ENCODE results near the gene CZIB.
"Not testable (repeated sequence)": the region's sequence is repeated elsewhere in the genome, so short reads cannot be mapped to it uniquely, and the experiment has no call there.

CZIB gene

GRCh38 chr1:53186533-53186932 is 33.9 kb downstream of the CZIB start:
- TF ChIP-seq, protein P1, sequence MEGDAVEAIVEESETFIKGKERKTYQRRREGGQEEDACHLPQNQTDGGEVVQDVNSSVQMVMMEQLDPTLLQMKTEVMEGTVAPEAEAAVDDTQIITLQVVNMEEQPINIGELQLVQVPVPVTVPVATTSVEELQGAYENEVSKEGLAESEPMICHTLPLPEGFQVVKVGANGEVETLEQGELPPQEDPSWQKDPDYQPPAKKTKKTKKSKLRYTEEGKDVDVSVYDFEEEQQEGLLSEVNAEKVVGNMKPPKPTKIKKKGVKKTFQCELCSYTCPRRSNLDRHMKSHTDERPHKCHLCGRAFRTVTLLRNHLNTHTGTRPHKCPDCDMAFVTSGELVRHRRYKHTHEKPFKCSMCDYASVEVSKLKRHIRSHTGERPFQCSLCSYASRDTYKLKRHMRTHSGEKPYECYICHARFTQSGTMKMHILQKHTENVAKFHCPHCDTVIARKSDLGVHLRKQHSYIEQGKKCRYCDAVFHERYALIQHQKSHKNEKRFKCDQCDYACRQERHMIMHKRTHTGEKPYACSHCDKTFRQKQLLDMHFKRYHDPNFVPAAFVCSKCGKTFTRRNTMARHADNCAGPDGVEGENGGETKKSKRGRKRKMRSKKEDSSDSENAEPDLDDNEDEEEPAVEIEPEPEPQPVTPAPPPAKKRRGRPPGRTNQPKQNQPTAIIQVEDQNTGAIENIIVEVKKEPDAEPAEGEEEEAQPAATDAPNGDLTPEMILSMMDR (IDR thresholded peaks at IDR 0.05; ENCODE audit: borderline replicate concordance, extremely low read depth, low read length, poor library complexity, severe bottlenecking): no peak
- no peak for TF ChIP-seq EZH2 (IDR thresholded peaks at IDR 0.05; ENCODE audit: borderline replicate concordance, low read depth, low read length, severe bottlenecking)
- H3K79me2 ChIP-seq (ENCODE audit: insufficient read depth, low read length): no peaks in the 10 kb centered on the region
- H3K4me3 ChIP-seq (ENCODE audit: low read depth in 1 of 2, low read length in 2 of 2): no peak overlapping the region
- no peaks in the 10 kb centered on the region for H3K4me1 ChIP-seq (ENCODE audit: insufficient read depth, low read length)
- no peak for DNase-seq
- ATAC-seq (ENCODE audit: insufficient read depth, low read depth): no peak
- no peak overlapping the region for H3K4me2 ChIP-seq (ENCODE audit: insufficient read depth, low read length)
- no peak overlapping the region for H3K9ac ChIP-seq (ENCODE audit: low read depth, low read length)
- H2AFZ ChIP-seq (ENCODE audit: low read depth, low read length): no peak overlapping the region
- H3K9me3 ChIP-seq (ENCODE audit: insufficient read depth, low read length, severe bottlenecking): no peaks in the 10 kb centered on the region
- H3K27me3 ChIP-seq (ENCODE audit: insufficient read depth, low read length, poor library complexity): peaks cover 6% of the 10 kb centered on the region
- H3K36me3 ChIP-seq (ENCODE audit: insufficient read depth, low read length): no peaks in the 10 kb centered on the region
- no peak overlapping the region for H3K27ac ChIP-seq (ENCODE audit: low read length)
- H4K20me1 ChIP-seq (ENCODE audit: insufficient read depth, low read length): no peaks in the 10 kb centered on the region

DNA sequence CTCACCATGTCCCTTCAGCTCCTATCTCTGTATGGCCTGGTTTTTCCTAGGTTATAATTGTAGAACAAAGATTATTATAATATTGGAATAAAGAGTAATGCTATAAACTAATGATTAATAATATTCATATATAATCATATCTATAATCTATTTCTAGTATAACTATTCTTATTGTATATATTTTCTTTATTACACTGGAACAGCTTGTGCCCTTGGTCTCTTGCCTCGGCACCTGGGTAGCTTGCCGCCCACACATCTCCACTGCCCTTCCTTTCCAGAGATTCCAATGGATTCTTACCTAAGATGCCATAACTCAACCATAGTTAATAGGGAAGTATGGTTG is 34.5 kb downstream of the CZIB start:
- DNase-seq; H3K9ac ChIP-seq (ENCODE audit: low read depth, low read length); H3K4me3 ChIP-seq (ENCODE audit: low read depth in 1 of 2, low read length in 2 of 2); H3K36me3 ChIP-seq (ENCODE audit: insufficient read depth, low read length); H3K27ac ChIP-seq (ENCODE audit: low read length); H3K9me3 ChIP-seq (ENCODE audit: insufficient read depth, low read length, severe bottlenecking); H3K4me1 ChIP-seq (ENCODE audit: insufficient read depth, low read length); H4K20me1 ChIP-seq (ENCODE audit: insufficient read depth, low read length); H3K27me3 ChIP-seq (ENCODE audit: insufficient read depth, low read length, poor library complexity); H3K79me2 ChIP-seq (ENCODE audit: insufficient read depth, low read length); H3K4me2 ChIP-seq (ENCODE audit: insufficient read depth, low read length); H2AFZ ChIP-seq (ENCODE audit: low read depth, low read length); ATAC-seq (ENCODE audit: insufficient read depth, low read depth): not testable (repeated sequence)

- H2AFZ ChIP-seq (ENCODE audit: low read depth, low read length): no peak overlapping the region
- no peak overlapping the region for H3K4me2 ChIP-seq (ENCODE audit: insufficient read depth, low read length)
- H4K20me1 ChIP-seq (ENCODE audit: insufficient read depth, low read length): no peaks in the 10 kb centered on the region
- peaks cover 10% of the 10 kb centered on the region for H3K27me3 ChIP-seq (ENCODE audit: insufficient read depth, low read length, poor library complexity)
- H3K27ac ChIP-seq (ENCODE audit: low read length): no peak overlapping the region
- no peaks in the 10 kb centered on the region for H3K4me1 ChIP-seq (ENCODE audit: insufficient read depth, low read length)
- H3K79me2 ChIP-seq (ENCODE audit: insufficient read depth, low read length): no peaks in the 10 kb centered on the region
- no peak for DNase-seq
- H3K9me3 ChIP-seq (ENCODE audit: insufficient read depth, low read length, severe bottlenecking): no peaks in the 10 kb centered on the region
- no peak overlapping the region for H3K9ac ChIP-seq (ENCODE audit: low read depth, low read length)
- H3K36me3 ChIP-seq (ENCODE audit: insufficient read depth, low read length): no peaks in the 10 kb centered on the region
- no peak overlapping the region for H3K4me3 ChIP-seq (ENCODE audit: low read depth in 1 of 2, low read length in 2 of 2)
- ATAC-seq (ENCODE audit: insufficient read depth, low read depth): no peak
- no peak for TF ChIP-seq EZH2 (IDR thresholded peaks at IDR 0.05; ENCODE audit: borderline replicate concordance, low read depth, low read length, severe bottlenecking)
- TF ChIP-seq, protein P1 (IDR thresholded peaks at IDR 0.05; ENCODE audit: borderline replicate concordance, extremely low read depth, low read length, poor library complexity, severe bottlenecking): no peak
Measured at GRCh38 chr1:53183095-53183990, 37.1 kb downstream of the CZIB start.

DNA sequence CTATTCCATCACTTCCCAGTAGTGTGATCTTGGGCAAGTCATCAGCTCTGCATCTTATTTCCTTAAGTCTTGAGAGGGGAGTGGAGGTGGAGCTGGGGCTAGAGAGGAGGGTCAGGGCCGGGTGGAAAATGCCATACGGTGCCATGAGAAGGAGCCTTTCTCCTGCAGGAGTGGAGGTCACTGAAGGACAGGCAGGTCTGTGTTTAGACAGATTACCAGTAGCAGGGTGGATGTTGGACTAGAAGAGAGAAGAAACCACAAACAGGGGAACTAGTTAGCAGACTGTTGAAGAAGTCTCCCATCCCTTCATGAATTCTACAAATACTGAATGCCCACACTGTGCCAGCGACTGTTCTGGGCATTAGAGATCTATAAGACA is 37.7 kb downstream of the CZIB start:
- no peaks in the 10 kb centered on the region for H3K4me1 ChIP-seq (ENCODE audit: insufficient read depth, low read length)
- TF ChIP-seq, protein P1 (IDR thresholded peaks at IDR 0.05; ENCODE audit: borderline replicate concordance, extremely low read depth, low read length, poor library complexity, severe bottlenecking): no peak
- TF ChIP-seq EZH2 (IDR thresholded peaks at IDR 0.05; ENCODE audit: borderline replicate concordance, low read depth, low read length, severe bottlenecking): no peak
- H3K36me3 ChIP-seq (ENCODE audit: insufficient read depth, low read length): no peaks in the 10 kb centered on the region
- H3K4me3 ChIP-seq (ENCODE audit: low read depth in 1 of 2, low read length in 2 of 2): no peak overlapping the region
- ATAC-seq (ENCODE audit: insufficient read depth, low read depth) (no peak), DNase-seq (no peak)
- H2AFZ ChIP-seq (ENCODE audit: low read depth, low read length): no peak overlapping the region
- no peak overlapping the region for H3K4me2 ChIP-seq (ENCODE audit: insufficient read depth, low read length)
- H3K27me3 ChIP-seq (ENCODE audit: insufficient read depth, low read length, poor library complexity): peaks cover 8% of the 10 kb centered on the region
- no peak overlapping the region for H3K9ac ChIP-seq (ENCODE audit: low read depth, low read length)
- H3K79me2 ChIP-seq (ENCODE audit: insufficient read depth, low read length): no peaks in the 10 kb centered on the region
- no peak overlapping the region for H3K27ac ChIP-seq (ENCODE audit: low read length)
- H4K20me1 ChIP-seq (ENCODE audit: insufficient read depth, low read length): no peaks in the 10 kb centered on the region
- H3K9me3 ChIP-seq (ENCODE audit: insufficient read depth, low read length, severe bottlenecking): no peaks in the 10 kb centered on the region
